ENCODE results near the gene FGF13. TPM values are rescaled to one million over a fixed set of nuclear protein-coding genes. Genes with fewer than 3 reads are reported as not detected.

FGF13 gene
- total and polyA plus RNA-seq, 7 donors: 10.9 to 54.0 (median 33.1) TPM

GRCh38 chrX:138708268-138708667 is 3.2 kb downstream of the FGF13 start:
- Histone ChIP-seq H3K4me3 (no peak overlapping the region), H3K36me3 (ENCODE audit: insufficient read depth in 1 of 2, low read depth in 1 of 2) (no peaks in the 10 kb centered on the region), H3K27me3 (ENCODE audit: insufficient read depth in 3 of 3, low read length in 2 of 3) (peaks cover 0 to 19% (median 0%) of the 10 kb centered on the region in 3 donors), H3K4me1 (no peaks in the 10 kb centered on the region), H3K27ac (no peak overlapping the region), H3K9me3 (no peaks in the 10 kb centered on the region)
- intact Hi-C loops (cut with DNase I): no loop called here
- DNase-seq: no peak
- 70 to 86% (median 80%) methylated on average over 2 of the region's 2 CpGs for WGBS, 3 donors
- ATAC-seq: no peak
- TF ChIP-seq CTCF (IDR thresholded peaks at IDR 0.05): no peak

GRCh38 chrX:138704596-138704995 is 6.9 kb downstream of the FGF13 start:
- ATAC-seq: no peak
- no peak overlapping the region for H3K4me3 ChIP-seq
- peaks cover 0 to 18% (median 0%) of the 10 kb centered on the region in 3 donors for H3K27me3 ChIP-seq (ENCODE audit: insufficient read depth in 3 of 3, low read length in 2 of 3)
- no peak for TF ChIP-seq CTCF (IDR thresholded peaks at IDR 0.05)
- no peaks in the 10 kb centered on the region for H3K4me1 ChIP-seq
- H3K9me3 ChIP-seq: no peaks in the 10 kb centered on the region
- DNase-seq: no peak
- 54 to 89% (median 76%) methylated on average over 4 of the region's 4 CpGs for WGBS, 3 donors
- intact Hi-C loops (cut with DNase I): no loop called here
- no peak overlapping the region for H3K27ac ChIP-seq
- H3K36me3 ChIP-seq (ENCODE audit: insufficient read depth in 1 of 2, low read depth in 1 of 2): no peaks in the 10 kb centered on the region

- H3K4me1 ChIP-seq: no peaks in the 10 kb centered on the region
- H3K27ac ChIP-seq: no peak overlapping the region
- H3K4me3 ChIP-seq: no peak overlapping the region
- H3K36me3 ChIP-seq (ENCODE audit: insufficient read depth in 1 of 2, low read depth in 1 of 2): no peaks in the 10 kb centered on the region
- H3K9me3 ChIP-seq: no peaks in the 10 kb centered on the region
- TF ChIP-seq CTCF (IDR thresholded peaks at IDR 0.05): no peak
- 59 to 83% (median 76%) methylated on average over 3 of the region's 3 CpGs for WGBS, 3 donors
- intact Hi-C loops (cut with DNase I): no loop called here
- ATAC-seq (no peak), DNase-seq (no peak)
- H3K27me3 ChIP-seq (ENCODE audit: insufficient read depth in 3 of 3, low read length in 2 of 3): peaks cover 0 to 13% (median 0%) of the 10 kb centered on the region in 3 donors
These were observed 7.4 kb downstream of the FGF13 start for GRCh38 chrX:138704101-138704500.

GRCh38 chrX:138692591-138692990 is 18.9 kb downstream of the FGF13 start:
- intact Hi-C loops (cut with DNase I): no loop called here
- H3K4me1 ChIP-seq: no peaks in the 10 kb centered on the region
- no peak overlapping the region for H3K4me3 ChIP-seq
- TF ChIP-seq CTCF (IDR thresholded peaks at IDR 0.05): no peak
- H3K27ac ChIP-seq: no peak overlapping the region
- 65 to 68% (median 67%) methylated on average over 1 of the region's 1 CpG for WGBS, 3 donors
- DNase-seq (no peak), ATAC-seq (no peak)
- H3K36me3 ChIP-seq (ENCODE audit: insufficient read depth in 1 of 2, low read depth in 1 of 2): no peaks in the 10 kb centered on the region
- H3K27me3 ChIP-seq (ENCODE audit: insufficient read depth in 3 of 3, low read length in 2 of 3): no peaks in the 10 kb centered on the region
- no peaks in the 10 kb centered on the region for H3K9me3 ChIP-seq

GRCh38 chrX:138691186-138691585 is 20.3 kb downstream of the FGF13 start:
- no peak for TF ChIP-seq CTCF (IDR thresholded peaks at IDR 0.05)
- WGBS, 3 donors: 62 to 71% (median 63%) methylated on average over 4 of the region's 4 CpGs
- Histone ChIP-seq H3K4me1 (no peaks in the 10 kb centered on the region), H3K9me3 (no peaks in the 10 kb centered on the region), H3K27ac (no peak overlapping the region), H3K4me3 (no peak overlapping the region), H3K27me3 (ENCODE audit: insufficient read depth in 3 of 3, low read length in 2 of 3) (no peaks in the 10 kb centered on the region), H3K36me3 (ENCODE audit: insufficient read depth in 1 of 2, low read depth in 1 of 2) (no peaks in the 10 kb centered on the region)
- DNase-seq (no peak), ATAC-seq (no peak)
- intact Hi-C loops (cut with DNase I): no loop called here

Data from psoas muscle (tissue), 8 donors.